Heart left ventricle (tissue), 13 donors: ENCODE data around the gene ZNF254.

Experiments used
- POLR2A ChIP-seq, 2 donors: fragments of 450-650 bp; IDR thresholded peaks; one replicate each; pipeline ENCODE4 v1.6.1; 2017; ENCODE audit warnings: antibody characterized with exemption in 2 of 2, mild to moderate bottlenecking in 2 of 2, moderate library complexity in 2 of 2
- TF ChIP-seq, protein P1 (sequence below), 12 donors: fragments of 200-600 bp; sonication (generic) in 4 of 12; IDR thresholded peaks; one replicate each; pipeline versions ENCODE4 v1.5.0 to v1.8.0; 2018 to 2022; ENCODE audit warnings: antibody characterized with exemption in 12 of 12, mild to moderate bottlenecking in 5 of 12
- donor health status: ischemic (EF 13 %, LVEDD 7.1; RV severe dilation, severe dysfunction).
- donor health status: DM: no; HTN: yes; CAD: no.
- donor health status: DM: no; HTN: no; CAD: no.
- donor health status: ischemic (EF 25% LVEDD 6.9; RV normal size, moderate dysfunction).
- donor health status: ischemic (EF 25% LVEDD 5.7; RV mildly dilated, moderate dysfunction).
- donor health status: ischemic (EF 35%, LVEDD 5.7; RV mildly dilated, moderate dysfunction).
- donor health status: nonischemic (EF 11% LVEDD 7.7; RV severe dilation, severe dysfunction).
- donor health status: DM: yes; HTN: yes; CAD: no.
- donor health status: PGD.
- donor health status: ischemic (EF 29% LVEDD 5.4; RV normal size, mild dysfunction).
- donor health status: nonischemic (EF 23%, LVEDD 6.1; RV moderate dilation, normal function).

- TF ChIP-seq, protein P1, sequence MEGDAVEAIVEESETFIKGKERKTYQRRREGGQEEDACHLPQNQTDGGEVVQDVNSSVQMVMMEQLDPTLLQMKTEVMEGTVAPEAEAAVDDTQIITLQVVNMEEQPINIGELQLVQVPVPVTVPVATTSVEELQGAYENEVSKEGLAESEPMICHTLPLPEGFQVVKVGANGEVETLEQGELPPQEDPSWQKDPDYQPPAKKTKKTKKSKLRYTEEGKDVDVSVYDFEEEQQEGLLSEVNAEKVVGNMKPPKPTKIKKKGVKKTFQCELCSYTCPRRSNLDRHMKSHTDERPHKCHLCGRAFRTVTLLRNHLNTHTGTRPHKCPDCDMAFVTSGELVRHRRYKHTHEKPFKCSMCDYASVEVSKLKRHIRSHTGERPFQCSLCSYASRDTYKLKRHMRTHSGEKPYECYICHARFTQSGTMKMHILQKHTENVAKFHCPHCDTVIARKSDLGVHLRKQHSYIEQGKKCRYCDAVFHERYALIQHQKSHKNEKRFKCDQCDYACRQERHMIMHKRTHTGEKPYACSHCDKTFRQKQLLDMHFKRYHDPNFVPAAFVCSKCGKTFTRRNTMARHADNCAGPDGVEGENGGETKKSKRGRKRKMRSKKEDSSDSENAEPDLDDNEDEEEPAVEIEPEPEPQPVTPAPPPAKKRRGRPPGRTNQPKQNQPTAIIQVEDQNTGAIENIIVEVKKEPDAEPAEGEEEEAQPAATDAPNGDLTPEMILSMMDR (IDR thresholded peaks at IDR 0.05), result no peak
- no peak for TF ChIP-seq POLR2A (IDR thresholded peaks at IDR 0.05)
These were observed 40.4 kb upstream of the ZNF254 start for GRCh38 chr19:24046550-24046949.
